K562 (cell line): ENCODE results near the gene CEP295NL. TPM values are rescaled to one million over a fixed set of nuclear protein-coding genes. Genes with fewer than 3 reads are reported as not detected.

Experiments
- BCOR ChIP-seq: fragments of 450-650 bp; IDR thresholded peaks from 2 replicates; pipeline ENCODE4 v1.6.1; 2016
- CREBBP ChIP-seq: IDR thresholded peaks from one replicate; pipeline ENCODE4 v1.6.1; 2012; ENCODE audit warnings: low read depth, mild to moderate bottlenecking, control low read depth, inconsistent platforms, low read length
- EHMT2 ChIP-seq: fragments of 450-650 bp; IDR thresholded peaks from 2 replicates; pipeline ENCODE4 v1.6.1; 2018; ENCODE audit warnings: antibody characterized with exemption
- FOXJ2 ChIP-seq: fragments of 200-800 bp; sonication (Bioruptor generic); IDR thresholded peaks from 2 replicates; pipeline ENCODE4 v1.6.1; 2016; ENCODE audit warnings: missing genetic modification characterization, missing compliant biosample characterization
- GATAD2B ChIP-seq: fragments of 450-650 bp; IDR thresholded peaks from 2 replicates; pipeline ENCODE4 v1.6.1; 2017; ENCODE audit warnings: mild to moderate bottlenecking, borderline replicate concordance
- ILK ChIP-seq: fragments of 450-650 bp; IDR thresholded peaks from 2 replicates; pipeline ENCODE4 v1.6.1; 2016; ENCODE audit warnings: missing genetic modification characterization, low read depth, mild to moderate bottlenecking, missing compliant biosample characterization, moderate library complexity, borderline replicate concordance
- KLF13 ChIP-seq: fragments of 450-650 bp; IDR thresholded peaks from 2 replicates; pipeline ENCODE4 v1.6.1; 2016; ENCODE audit warnings: missing genetic modification characterization, low read depth, mild to moderate bottlenecking, missing compliant biosample characterization, moderate library complexity, borderline replicate concordance
- L3MBTL2 ChIP-seq: fragments of 450-650 bp; IDR thresholded peaks from 2 replicates; pipeline ENCODE4 v1.6.1; 2016; ENCODE audit warnings: mild to moderate bottlenecking, moderate library complexity
- MAFF ChIP-seq: IDR thresholded peaks from 2 replicates; pipeline ENCODE4 v1.6.1; 2012; ENCODE audit warnings: low read length, improper control_type of control experiment
- MAFK ChIP-seq: IDR thresholded peaks from 2 replicates; pipeline ENCODE4 v1.6.1; 2011; ENCODE audit warnings: low read length, improper control_type of control experiment
- MIER1 ChIP-seq: fragments of 450-650 bp; IDR thresholded peaks from 2 replicates; pipeline ENCODE4 v1.6.1; 2016; ENCODE audit warnings: antibody characterized with exemption, mild to moderate bottlenecking, low read depth
- NFYB ChIP-seq: IDR thresholded peaks from 2 replicates; pipeline ENCODE4 v1.6.1; 2011; ENCODE audit warnings: mild to moderate bottlenecking, moderate library complexity; ENCODE audit not compliant: insufficient read length; ENCODE audit errors: extremely low read depth
- SOX6 ChIP-seq: fragments of 450-650 bp; IDR thresholded peaks from 2 replicates; pipeline ENCODE4 v1.6.1; 2014; ENCODE audit warnings: mild to moderate bottlenecking
- TEAD2 ChIP-seq: fragments of 450-650 bp; IDR thresholded peaks from 2 replicates; pipeline ENCODE4 v1.6.1; 2016; ENCODE audit warnings: missing genetic modification characterization, control low read depth, missing compliant biosample characterization
- ZNF253 ChIP-seq: fragments of 250-450 bp; sonication (Bioruptor Pico); conservative IDR thresholded peaks from 2 replicates; pipeline ENCODE4 v1.6.1; 2021; ENCODE audit warnings: mild to moderate bottlenecking
- ZNF589 ChIP-seq: fragments of 200-800 bp; sonication (Bioruptor generic); IDR thresholded peaks from 2 replicates; pipeline ENCODE4 v1.6.1; 2016; ENCODE audit warnings: low read depth, missing genetic modification characterization, missing compliant biosample characterization
- ZNF699 ChIP-seq: fragments of 250-450 bp; sonication (Bioruptor Pico); IDR thresholded peaks from 2 replicates; pipeline ENCODE4 v1.8.0; 2021; ENCODE audit warnings: mild to moderate bottlenecking, moderate library complexity; ENCODE audit not compliant: insufficient replicate concordance
- polyA plus RNA-seq, 8 experiments: library from polyadenylated mRNA; depleted of rRNA in 4 of 8; stranded (reverse) in 5 of 8; unstranded in 3 of 8; fragments of >200 nt; fragmentation: Nextera tagmentation in 2 of 8; fragmentation: Illumina TruSeq in 1 of 8; extraction: Ambion mirVana in 2 of 8; extraction: Trizol in 1 of 8; gene quantifications; 2 replicates each; pipeline versions ENCODE4 v1.2.1 to v1.2.3, GENCODE V29; 2011 to 2014; ENCODE audit warnings: inconsistent platforms in 1 of 8, missing spikeins in 1 of 8
- total RNA-seq, 7 experiments: library from RNA; depleted of rRNA in 6 of 7; stranded (reverse); fragments of >200 nt in 6 of 7; fragmentation: Illumina TruSeq in 2 of 7; extraction: Trizol in 2 of 7; gene quantifications; 2 replicates each; pipeline versions ENCODE4 v1.2.1 to v1.2.3, GENCODE V29; 2011 to 2021; ENCODE audit warnings: low replicate concordance in 1 of 7
- TF ChIP-seq, protein P1 (sequence below): sonication (generic); formaldehyde crosslinking; IDR thresholded peaks from 2 replicates; pipeline ENCODE4 v1.8.1; 2022; ENCODE audit warnings: missing genetic modification reagents
- TF ChIP-seq, protein P2 (sequence below): IDR thresholded peaks from 2 replicates; pipeline ENCODE4 v1.6.1; 2016; ENCODE audit warnings: missing genetic modification characterization, missing compliant biosample characterization
- TF ChIP-seq, protein P3 (sequence below): fragments of 450-650 bp; formaldehyde crosslinking; IDR thresholded peaks from 2 replicates; pipeline ENCODE4 v1.4.0; 2020; ENCODE audit warnings: mild to moderate bottlenecking, moderate library complexity
- TF ChIP-seq, protein P4 (sequence below): sonication (generic); formaldehyde crosslinking; IDR thresholded peaks from 2 replicates; pipeline ENCODE4 v1.8.0; 2023; ENCODE audit warnings: mild to moderate bottlenecking, missing genetic modification reagents
- TF ChIP-seq, protein P5 (sequence below): fragments of 450-650 bp; formaldehyde crosslinking; IDR thresholded peaks from 2 replicates; pipeline ENCODE4 v1.4.0; 2022; ENCODE audit warnings: missing genetic modification characterization

The CEP295NL gene
- total and polyA plus RNA-seq, 9 of the 15 experiments (the other 6 are each of a cell fraction or from before 2014, with no cell fraction given) = not detected

DNA sequence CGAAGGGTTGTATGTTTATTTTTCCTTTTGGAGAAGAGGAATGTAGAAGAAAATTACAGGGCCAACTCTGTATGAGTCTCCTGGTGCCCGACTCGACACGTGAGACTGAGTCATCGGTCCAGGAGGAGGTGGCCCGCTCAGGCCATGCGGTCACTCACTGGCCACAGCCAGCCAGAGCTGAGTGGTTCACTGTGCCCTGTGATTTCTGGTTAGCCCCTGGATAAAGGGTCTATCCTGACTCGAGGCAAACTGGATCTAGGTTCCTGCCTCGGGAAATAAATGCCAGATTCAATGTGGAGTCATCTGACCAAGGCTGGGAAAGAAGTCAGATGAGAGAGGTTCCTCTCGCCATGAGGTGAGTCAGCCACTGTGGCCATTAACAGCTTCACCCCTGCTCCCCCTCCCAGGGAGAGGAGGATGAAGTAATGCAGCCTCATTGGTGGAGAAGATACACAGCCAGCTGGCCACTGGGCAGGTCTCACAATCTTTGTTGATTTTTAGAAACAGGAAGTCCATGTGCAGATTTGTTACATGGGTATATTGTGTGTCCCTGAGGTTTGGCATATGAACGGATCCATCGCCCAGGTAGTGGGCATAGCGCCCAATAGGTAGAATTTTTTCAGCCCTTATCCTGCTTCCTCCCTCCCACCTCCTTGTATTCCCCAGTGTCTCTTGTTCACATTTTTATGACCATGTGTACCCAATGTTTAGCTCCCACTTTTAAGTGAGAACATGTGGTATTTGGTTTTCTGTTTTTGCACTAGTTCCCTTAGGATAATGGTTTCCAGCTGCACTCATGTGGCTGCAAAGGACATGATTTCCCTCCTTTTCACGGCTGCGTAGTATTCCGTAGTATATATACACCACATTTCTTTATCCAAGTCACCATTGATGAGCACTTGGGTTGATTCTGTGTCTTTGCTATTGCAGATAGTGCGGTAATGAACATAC, 40.7 kb downstream of the CEP295NL start (continued):
- TF ChIP-seq, protein P1, sequence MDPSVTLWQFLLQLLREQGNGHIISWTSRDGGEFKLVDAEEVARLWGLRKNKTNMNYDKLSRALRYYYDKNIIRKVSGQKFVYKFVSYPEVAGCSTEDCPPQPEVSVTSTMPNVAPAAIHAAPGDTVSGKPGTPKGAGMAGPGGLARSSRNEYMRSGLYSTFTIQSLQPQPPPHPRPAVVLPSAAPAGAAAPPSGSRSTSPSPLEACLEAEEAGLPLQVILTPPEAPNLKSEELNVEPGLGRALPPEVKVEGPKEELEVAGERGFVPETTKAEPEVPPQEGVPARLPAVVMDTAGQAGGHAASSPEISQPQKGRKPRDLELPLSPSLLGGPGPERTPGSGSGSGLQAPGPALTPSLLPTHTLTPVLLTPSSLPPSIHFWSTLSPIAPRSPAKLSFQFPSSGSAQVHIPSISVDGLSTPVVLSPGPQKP = no peak
- TF ChIP-seq L3MBTL2 = peak; percentile 98
- TF ChIP-seq, protein P2, sequence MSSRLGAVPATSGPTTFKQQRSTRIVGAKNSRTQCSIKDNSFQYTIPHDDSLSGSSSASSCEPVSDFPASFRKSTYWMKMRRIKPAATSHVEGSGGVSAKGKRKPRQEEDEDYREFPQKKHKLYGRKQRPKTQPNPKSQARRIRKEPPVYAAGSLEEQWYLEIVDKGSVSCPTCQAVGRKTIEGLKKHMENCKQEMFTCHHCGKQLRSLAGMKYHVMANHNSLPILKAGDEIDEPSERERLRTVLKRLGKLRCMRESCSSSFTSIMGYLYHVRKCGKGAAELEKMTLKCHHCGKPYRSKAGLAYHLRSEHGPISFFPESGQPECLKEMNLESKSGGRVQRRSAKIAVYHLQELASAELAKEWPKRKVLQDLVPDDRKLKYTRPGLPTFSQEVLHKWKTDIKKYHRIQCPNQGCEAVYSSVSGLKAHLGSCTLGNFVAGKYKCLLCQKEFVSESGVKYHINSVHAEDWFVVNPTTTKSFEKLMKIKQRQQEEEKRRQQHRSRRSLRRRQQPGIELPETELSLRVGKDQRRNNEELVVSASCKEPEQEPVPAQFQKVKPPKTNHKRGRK (tag) = no peak
- no peak for TF ChIP-seq TEAD2
- no peak for TF ChIP-seq MIER1
- TF ChIP-seq ZNF699 (CRISPR knock-in tag) = no peak
- peak; percentile 70; the same call in 1 of the 2 replicates for TF ChIP-seq EHMT2
- TF ChIP-seq NFYB = no peak
- TF ChIP-seq SOX6 = 0 out of 2 replicates have a peak, but pooled peaks have one; percentile 34
- TF ChIP-seq, protein P3, sequence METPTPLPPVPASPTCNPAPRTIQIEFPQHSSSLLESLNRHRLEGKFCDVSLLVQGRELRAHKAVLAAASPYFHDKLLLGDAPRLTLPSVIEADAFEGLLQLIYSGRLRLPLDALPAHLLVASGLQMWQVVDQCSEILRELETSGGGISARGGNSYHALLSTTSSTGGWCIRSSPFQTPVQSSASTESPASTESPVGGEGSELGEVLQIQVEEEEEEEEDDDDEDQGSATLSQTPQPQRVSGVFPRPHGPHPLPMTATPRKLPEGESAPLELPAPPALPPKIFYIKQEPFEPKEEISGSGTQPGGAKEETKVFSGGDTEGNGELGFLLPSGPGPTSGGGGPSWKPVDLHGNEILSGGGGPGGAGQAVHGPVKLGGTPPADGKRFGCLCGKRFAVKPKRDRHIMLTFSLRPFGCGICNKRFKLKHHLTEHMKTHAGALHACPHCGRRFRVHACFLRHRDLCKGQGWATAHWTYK (CRISPR knock-in tag) = peak; percentile 82
- TF ChIP-seq FOXJ2 (tag) = peak; percentile 48
- no peak; the same call in 1 of the 2 replicates for TF ChIP-seq ZNF589 (CRISPR knock-in tag)
- no peak for TF ChIP-seq MAFF
- no peak for TF ChIP-seq ILK (tag)
- TF ChIP-seq, protein P4, sequence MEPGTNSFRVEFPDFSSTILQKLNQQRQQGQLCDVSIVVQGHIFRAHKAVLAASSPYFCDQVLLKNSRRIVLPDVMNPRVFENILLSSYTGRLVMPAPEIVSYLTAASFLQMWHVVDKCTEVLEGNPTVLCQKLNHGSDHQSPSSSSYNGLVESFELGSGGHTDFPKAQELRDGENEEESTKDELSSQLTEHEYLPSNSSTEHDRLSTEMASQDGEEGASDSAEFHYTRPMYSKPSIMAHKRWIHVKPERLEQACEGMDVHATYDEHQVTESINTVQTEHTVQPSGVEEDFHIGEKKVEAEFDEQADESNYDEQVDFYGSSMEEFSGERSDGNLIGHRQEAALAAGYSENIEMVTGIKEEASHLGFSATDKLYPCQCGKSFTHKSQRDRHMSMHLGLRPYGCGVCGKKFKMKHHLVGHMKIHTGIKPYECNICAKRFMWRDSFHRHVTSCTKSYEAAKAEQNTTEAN (CRISPR knock-in tag) = no peak
- TF ChIP-seq CREBBP = no peak
- TF ChIP-seq BCOR = peak; percentile 89
- TF ChIP-seq KLF13 (tag) = peak; percentile 63
- TF ChIP-seq MAFK = no peak
- no peak for TF ChIP-seq GATAD2B
- no peak for TF ChIP-seq ZNF253 (CRISPR knock-in tag)
- TF ChIP-seq, protein P5, sequence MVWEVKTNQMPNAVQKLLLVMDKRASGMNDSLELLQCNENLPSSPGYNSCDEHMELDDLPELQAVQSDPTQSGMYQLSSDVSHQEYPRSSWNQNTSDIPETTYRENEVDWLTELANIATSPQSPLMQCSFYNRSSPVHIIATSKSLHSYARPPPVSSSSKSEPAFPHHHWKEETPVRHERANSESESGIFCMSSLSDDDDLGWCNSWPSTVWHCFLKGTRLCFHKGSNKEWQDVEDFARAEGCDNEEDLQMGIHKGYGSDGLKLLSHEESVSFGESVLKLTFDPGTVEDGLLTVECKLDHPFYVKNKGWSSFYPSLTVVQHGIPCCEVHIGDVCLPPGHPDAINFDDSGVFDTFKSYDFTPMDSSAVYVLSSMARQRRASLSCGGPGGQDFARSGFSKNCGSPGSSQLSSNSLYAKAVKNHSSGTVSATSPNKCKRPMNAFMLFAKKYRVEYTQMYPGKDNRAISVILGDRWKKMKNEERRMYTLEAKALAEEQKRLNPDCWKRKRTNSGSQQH (CRISPR knock-in tag) = no peak
